Kidney (tissue), 14 donors: ENCODE results near the gene POC1A. TPM values are rescaled to one million over a fixed set of nuclear protein-coding genes. Genes with fewer than 3 reads are reported as not detected.

Experiments
- DNase-seq, 5 donors: peaks; one replicate each; pipeline ENCODE4 v3.0.0-alpha.2; 2013 to 2020
- FAIRE-seq: peaks from 2 replicates; lab custom pipeline; 2012; peaks lifted over from hg19 to GRCh38; lab: Jason Lieb, UNC
- H3K27ac ChIP-seq, 2 donors: one replicate each; pipeline ENCODE4 v1.7.0; 2013; ENCODE audit warnings: low read depth in 2 of 2, low read length in 2 of 2, inconsistent platforms in 1 of 2
- H3K27me3 ChIP-seq: one replicate; pipeline ENCODE4 v1.7.1; 2013; ENCODE audit warnings: low read length, inconsistent platforms; ENCODE audit not compliant: control insufficient read depth, insufficient read depth
- H3K36me3 ChIP-seq, 3 donors: one replicate each; pipeline versions ENCODE4 v1.7.0 to v1.7.1; 2013; ENCODE audit warnings: low read length in 3 of 3, control low read depth in 1 of 3, inconsistent platforms in 1 of 3; ENCODE audit not compliant: insufficient read depth in 3 of 3, control insufficient read depth in 2 of 3
- H3K4me1 ChIP-seq, 3 donors: one replicate each; pipeline versions ENCODE4 v1.7.0 to v1.7.1; 2013; ENCODE audit warnings: low read length in 3 of 3, inconsistent platforms in 1 of 3, low read depth in 1 of 3; ENCODE audit not compliant: control insufficient read depth in 2 of 3, insufficient read depth in 2 of 3
- H3K4me3 ChIP-seq, 3 donors: one replicate each; pipeline versions ENCODE4 v1.7.0 to v1.8.1; 2013; ENCODE audit warnings: low read length in 3 of 3, control low read depth in 1 of 3, inconsistent platforms in 1 of 3
- H3K9ac ChIP-seq, 3 donors: one replicate each; pipeline versions ENCODE4 v1.7.0 to v1.7.1; 2013; ENCODE audit warnings: low read length in 3 of 3, control low read depth in 1 of 3, inconsistent platforms in 1 of 3
- H3K9me3 ChIP-seq, 3 donors: one replicate each; pipeline versions ENCODE4 v1.7.0 to v1.7.1; 2013; ENCODE audit warnings: low read length in 3 of 3, control low read depth in 1 of 3, inconsistent platforms in 1 of 3; ENCODE audit not compliant: control insufficient read depth in 2 of 3, insufficient read depth in 1 of 3
- intact Hi-C: fragments of 100-400 bp; cut with DNase I; formaldehyde crosslinking; loops from one replicate; pipeline ENCODE4 v1.11.1; 2022
- polyA plus RNA-seq: library from polyadenylated mRNA; stranded (reverse); fragments of 350-450 nt; fragmentation: Illumina TruSeq; extraction: RNeasy Lipid Tissue Mini Kit (QIAGEN cat#74804); gene quantifications from one replicate; pipeline ENCODE4 v1.2.3, GENCODE V29; 2014; ENCODE audit warnings: low read depth, low replicate concordance; ENCODE audit not compliant: insufficient read depth
- total RNA-seq: library from RNA; stranded (reverse); fragmentation: NEBNext Ultra II Directional; extraction: Animal tissue kit (Norgen Biotek cat#: 25700); gene quantifications from one replicate; pipeline ENCODE4 v1.2.1, GENCODE V29; 2021
- TF ChIP-seq, protein P1 (sequence below): IDR thresholded peaks from 3 replicates; pipeline ENCODE4 v1.5.1; 2012; ENCODE audit warnings: mild to moderate bottlenecking, moderate library complexity, borderline replicate concordance; ENCODE audit not compliant: insufficient read depth; ENCODE audit errors: extremely low read depth
- donor health status: control.
- donor health status: control.
- donor health status: control.
- donor health status: control.
- donor health status: control.
- donor health status: DM: yes; HTN: yes; CAD: no.
- donor health status: Normal renal cell carcinoma (clear cell type).

The POC1A gene
- total and polyA plus RNA-seq, 2 donors from 2014 or later = 2.2 to 2.5 TPM

DNA sequence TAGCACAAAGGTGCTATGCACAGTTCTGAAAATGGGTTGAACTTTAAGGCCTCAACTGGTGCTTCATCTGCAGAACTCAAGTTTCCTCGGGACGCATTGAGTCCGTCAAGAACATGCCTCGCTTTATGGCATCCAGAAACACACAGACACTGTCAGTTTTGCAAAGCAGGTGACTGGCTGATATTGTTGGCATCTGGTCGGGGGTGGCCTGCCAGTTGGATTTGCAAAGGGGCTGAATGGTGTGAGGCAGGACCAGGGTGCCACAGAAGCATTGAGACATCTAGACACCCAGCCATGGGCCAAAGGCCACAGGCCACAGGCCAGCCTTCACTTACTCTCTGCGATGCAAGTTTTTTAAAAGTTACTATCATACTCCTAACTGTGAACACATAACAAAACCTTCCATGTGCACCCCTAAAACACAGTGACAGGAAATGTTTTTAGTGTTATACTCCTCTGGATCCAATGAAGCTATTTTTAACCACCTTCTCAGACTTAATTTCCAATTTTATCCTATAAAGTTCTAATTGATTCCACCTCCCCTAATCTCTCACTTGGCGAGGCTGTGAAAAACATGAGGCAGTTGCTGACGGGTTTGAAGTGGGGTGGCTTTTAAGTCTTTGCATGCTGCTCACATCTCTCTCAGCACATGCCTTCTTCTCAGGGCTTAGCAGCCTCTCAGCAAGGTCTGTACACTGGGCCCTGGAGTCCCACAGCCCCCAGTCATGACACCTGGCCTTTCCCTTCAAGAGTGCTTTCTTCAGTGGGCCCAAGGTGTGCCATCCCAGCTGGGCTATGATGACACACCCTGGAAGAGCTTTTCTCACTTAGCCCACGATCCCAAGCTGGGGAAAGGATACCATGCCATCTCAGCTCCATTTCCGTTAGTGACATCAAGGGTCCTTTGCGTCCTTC is 59.4 kb downstream of the POC1A start:
- Histone ChIP-seq H3K36me3 (no peaks in the 10 kb centered on the region), H3K4me1 (peaks cover 0 to 4% (median 0%) of the 10 kb centered on the region in 3 donors), H3K9ac (no peak overlapping the region), H3K27ac (no peak overlapping the region), H3K27me3 (no peaks in the 10 kb centered on the region), H3K9me3 (no peaks in the 10 kb centered on the region), H3K4me3 (no peak overlapping the region)
- intact Hi-C loops = no loop called here
- DNase-seq = peak in 1 of 5 donors; percentile 47
- TF ChIP-seq, protein P1, sequence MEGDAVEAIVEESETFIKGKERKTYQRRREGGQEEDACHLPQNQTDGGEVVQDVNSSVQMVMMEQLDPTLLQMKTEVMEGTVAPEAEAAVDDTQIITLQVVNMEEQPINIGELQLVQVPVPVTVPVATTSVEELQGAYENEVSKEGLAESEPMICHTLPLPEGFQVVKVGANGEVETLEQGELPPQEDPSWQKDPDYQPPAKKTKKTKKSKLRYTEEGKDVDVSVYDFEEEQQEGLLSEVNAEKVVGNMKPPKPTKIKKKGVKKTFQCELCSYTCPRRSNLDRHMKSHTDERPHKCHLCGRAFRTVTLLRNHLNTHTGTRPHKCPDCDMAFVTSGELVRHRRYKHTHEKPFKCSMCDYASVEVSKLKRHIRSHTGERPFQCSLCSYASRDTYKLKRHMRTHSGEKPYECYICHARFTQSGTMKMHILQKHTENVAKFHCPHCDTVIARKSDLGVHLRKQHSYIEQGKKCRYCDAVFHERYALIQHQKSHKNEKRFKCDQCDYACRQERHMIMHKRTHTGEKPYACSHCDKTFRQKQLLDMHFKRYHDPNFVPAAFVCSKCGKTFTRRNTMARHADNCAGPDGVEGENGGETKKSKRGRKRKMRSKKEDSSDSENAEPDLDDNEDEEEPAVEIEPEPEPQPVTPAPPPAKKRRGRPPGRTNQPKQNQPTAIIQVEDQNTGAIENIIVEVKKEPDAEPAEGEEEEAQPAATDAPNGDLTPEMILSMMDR = no peak
- FAIRE-seq = no peak

DNA sequence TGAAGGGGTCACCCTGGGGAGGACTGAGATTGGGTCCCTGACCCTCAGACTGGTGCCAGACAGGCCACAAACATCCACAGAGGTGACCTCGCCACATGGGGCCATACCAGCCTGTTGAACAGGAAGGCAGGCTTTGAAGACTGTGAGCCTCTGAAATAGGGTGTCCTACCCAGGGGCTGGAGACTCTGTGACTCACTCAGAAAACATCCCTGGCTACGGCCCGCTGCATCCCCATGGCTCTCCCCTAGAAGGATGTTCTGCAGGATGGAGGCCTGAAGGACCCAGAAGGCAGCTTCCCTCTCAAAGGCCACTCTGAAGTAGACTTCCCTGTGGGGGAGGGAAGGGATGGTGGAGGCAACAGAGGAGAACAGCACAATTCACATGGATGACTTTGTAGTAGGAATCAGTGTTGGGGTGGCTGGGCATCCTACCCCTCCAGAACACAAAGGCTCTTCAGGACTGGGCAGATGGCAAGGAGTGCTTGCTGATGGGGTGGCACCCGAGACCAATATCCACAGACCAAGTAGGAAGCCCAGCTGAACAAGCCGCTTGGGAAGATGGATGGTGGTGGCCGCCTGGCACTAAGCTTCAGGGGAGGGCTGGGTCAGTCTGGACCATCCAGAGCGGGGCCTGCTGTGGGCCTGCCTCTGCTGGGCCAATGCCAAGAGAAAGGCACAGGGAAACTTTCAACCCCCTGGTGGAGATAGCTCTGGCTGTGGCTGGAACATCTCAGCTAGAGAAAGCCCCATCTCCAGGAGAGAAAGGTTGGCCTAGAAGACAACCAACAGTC is 60.3 kb downstream of the POC1A start:
- Histone ChIP-seq H3K27me3 (no peaks in the 10 kb centered on the region), H3K9me3 (no peaks in the 10 kb centered on the region), H3K9ac (no peak overlapping the region), H3K4me3 (no peak overlapping the region), H3K27ac (no peak overlapping the region), H3K4me1 (peaks cover 0 to 11% (median 3%) of the 10 kb centered on the region in 3 donors), H3K36me3 (no peaks in the 10 kb centered on the region)
- intact Hi-C loops = no loop called here
- FAIRE-seq (no peak), DNase-seq (peak in 1 of 5 donors; percentile 88)
- TF ChIP-seq, protein P1 = no peak

GRCh38 chr3:52092891-52093290 is 61.3 kb downstream of the POC1A start:
- H3K27me3 ChIP-seq = no peaks in the 10 kb centered on the region
- FAIRE-seq (no peak), DNase-seq (peak in 1 of 5 donors; percentile 45)
- no peak overlapping the region for H3K4me3 ChIP-seq
- intact Hi-C loops = no loop called here
- TF ChIP-seq, protein P1 = no peak
- no peak overlapping the region for H3K9ac ChIP-seq
- no peak overlapping the region for H3K27ac ChIP-seq
- H3K36me3 ChIP-seq = no peaks in the 10 kb centered on the region
- peaks cover 0 to 17% (median 10%) of the 10 kb centered on the region in 3 donors for H3K4me1 ChIP-seq
- no peaks in the 10 kb centered on the region for H3K9me3 ChIP-seq
